ENCODE results near the gene RCC1. TPM values are rescaled to one million over a fixed set of nuclear protein-coding genes. Genes with fewer than 3 reads are reported as not detected.
"Not testable (repeated sequence)": the region's sequence is repeated elsewhere in the genome, so short reads cannot be mapped to it uniquely, and the experiment has no call there.

The RCC1 gene
- total RNA-seq, 4 donors from 2014 or later: 18.2 to 66.8 (median 25.8) TPM

- Histone ChIP-seq H3K27ac (no peak overlapping the region), H3K36me3 (peaks cover 0 to 51% (median 0%) of the 10 kb centered on the region in 3 donors), H3K4me1 (no peaks in the 10 kb centered on the region), H3K9me3 (no peaks in the 10 kb centered on the region), H3K4me3 (no peak overlapping the region), H3K27me3 (no peaks in the 10 kb centered on the region)
- TF ChIP-seq CTCF (IDR thresholded peaks at IDR 0.05) (no peak), POLR2A (IDR thresholded peaks at IDR 0.05) (no peak)
- no peak for DNase-seq
Observed at GRCh38 chr1:28470146-28470545, 35.7 kb upstream of the RCC1 start.

- not testable (repeated sequence) for H3K4me3 ChIP-seq, H3K4me1 ChIP-seq, H3K9me3 ChIP-seq, H3K27ac ChIP-seq, DNase-seq, H3K27me3 ChIP-seq
- peaks cover 0 to 86% (median 0%) of the 10 kb centered on the region in 3 donors for H3K36me3 ChIP-seq
Observed at GRCh38 chr1:28479497-28479896, 26.3 kb upstream of the RCC1 start.

GRCh38 chr1:28480308-28480707, 25.5 kb upstream of the RCC1 start:
- Histone ChIP-seq H3K36me3 (peaks cover 0 to 78% (median 0%) of the 10 kb centered on the region in 3 donors), H3K9me3 (no peaks in the 10 kb centered on the region), H3K27me3 (no peaks in the 10 kb centered on the region), H3K4me3 (no peak overlapping the region), H3K27ac (no peak overlapping the region), H3K4me1 (no peaks in the 10 kb centered on the region)
- TF ChIP-seq CTCF (IDR thresholded peaks at IDR 0.05) (no peak), POLR2A (IDR thresholded peaks at IDR 0.05) (no peak)
- DNase-seq: no peak

- Histone ChIP-seq H3K27ac (no peak overlapping the region), H3K9me3 (no peaks in the 10 kb centered on the region), H3K4me3 (no peak overlapping the region), H3K4me1 (no peaks in the 10 kb centered on the region), H3K27me3 (no peaks in the 10 kb centered on the region), H3K36me3 (peaks cover 0 to 80% (median 0%) of the 10 kb centered on the region in 3 donors)
- TF ChIP-seq POLR2A (IDR thresholded peaks at IDR 0.05) (no peak), CTCF (IDR thresholded peaks at IDR 0.05) (no peak)
- DNase-seq: no peak
Observed at GRCh38 chr1:28482138-28482537, 23.7 kb upstream of the RCC1 start.

GRCh38 chr1:28482702-28483101, 23.1 kb upstream of the RCC1 start:
- Histone ChIP-seq H3K27ac (no peak overlapping the region), H3K27me3 (no peaks in the 10 kb centered on the region), H3K36me3 (peaks cover 0 to 74% (median 0%) of the 10 kb centered on the region in 3 donors), H3K9me3 (no peaks in the 10 kb centered on the region), H3K4me1 (no peaks in the 10 kb centered on the region), H3K4me3 (no peak overlapping the region)
- TF ChIP-seq POLR2A (IDR thresholded peaks at IDR 0.05): no peak
- no peak for TF ChIP-seq CTCF (IDR thresholded peaks at IDR 0.05)
- no peak for DNase-seq

GRCh38 chr1:28494737-28495136, 11.1 kb upstream of the RCC1 start:
- Histone ChIP-seq H3K4me1 (no peaks in the 10 kb centered on the region), H3K27me3 (no peaks in the 10 kb centered on the region), H3K36me3 (peaks cover 0 to 70% (median 0%) of the 10 kb centered on the region in 3 donors), H3K9me3 (no peaks in the 10 kb centered on the region), H3K27ac (no peak overlapping the region), H3K4me3 (no peak overlapping the region)
- no peak for DNase-seq
- TF ChIP-seq CTCF (IDR thresholded peaks at IDR 0.05): no peak
- TF ChIP-seq POLR2A (IDR thresholded peaks at IDR 0.05): no peak
